DOHH2 (cell line): ENCODE measurements around the gene YEATS4.

Source experiments
- H3F3A ChIP-seq: fragments of 200-600 bp; sonication (generic), shearing (Covaris generic); 2 replicates; pipeline ENCODE4 v1.6.0; 2016; ENCODE audit warnings: antibody characterized with exemption, mild to moderate bottlenecking; ENCODE audit not compliant: control insufficient read depth, insufficient read depth
- H3K27ac ChIP-seq: fragments of 200-600 bp; sonication (generic); 2 replicates; pipeline ENCODE4 v1.5.1; 2014; ENCODE audit warnings: low read depth, mild to moderate bottlenecking, low read length, moderate library complexity
- H3K27me3 ChIP-seq: fragments of 200-600 bp; sonication (generic); 2 replicates; pipeline ENCODE4 v1.6.1; 2014; ENCODE audit warnings: mild to moderate bottlenecking, low read length, mixed read lengths; ENCODE audit not compliant: control insufficient read depth
- H3K36me3 ChIP-seq: fragments of 200-600 bp; sonication (generic); 2 replicates; pipeline ENCODE4 v1.6.1; 2014; ENCODE audit warnings: mild to moderate bottlenecking, low read length, moderate library complexity, mixed read lengths; ENCODE audit not compliant: control insufficient read depth
- H3K4me1 ChIP-seq: fragments of 200-600 bp; sonication (generic); 2 replicates; pipeline ENCODE4 v1.6.1; 2014; ENCODE audit warnings: mild to moderate bottlenecking, low read length, mixed read lengths; ENCODE audit not compliant: control insufficient read depth
- H3K4me2 ChIP-seq: fragments of 200-600 bp; sonication (generic); 2 replicates; pipeline ENCODE4 v1.6.0; 2014; ENCODE audit warnings: mild to moderate bottlenecking, low read length, moderate library complexity
- H3K4me3 ChIP-seq: fragments of 200-600 bp; sonication (generic); 2 replicates; pipeline ENCODE4 v1.5.1; 2014; ENCODE audit warnings: mild to moderate bottlenecking, low read length, mixed read lengths
- H3K79me2 ChIP-seq: fragments of 200-600 bp; sonication (generic); 2 replicates; pipeline ENCODE4 v1.6.1; 2014; ENCODE audit warnings: mild to moderate bottlenecking, low read length, mixed read lengths; ENCODE audit not compliant: control insufficient read depth
- H3K9me2 ChIP-seq: fragments of 200-600 bp; sonication (generic); replicated peaks from 2 replicates; pipeline ENCODE4 v1.6.1; 2014; ENCODE audit warnings: mild to moderate bottlenecking, low read length, mixed read lengths; ENCODE audit not compliant: control insufficient read depth
- H3K9me3 ChIP-seq: fragments of 200-600 bp; sonication (generic); 2 replicates; pipeline ENCODE4 v1.6.1; 2014; ENCODE audit warnings: antibody characterized with exemption, low read length, mixed read lengths; ENCODE audit not compliant: control insufficient read depth, insufficient read depth
- H4K20me1 ChIP-seq: fragments of 200-600 bp; sonication (generic); 2 replicates; pipeline ENCODE4 v1.6.0; 2014; ENCODE audit warnings: low read depth, mild to moderate bottlenecking, antibody characterized with exemption, low read length, moderate library complexity; ENCODE audit not compliant: control insufficient read depth, insufficient read depth
- CTCF ChIP-seq: fragments of 200-600 bp; sonication (generic); IDR thresholded peaks from one replicate; pipeline ENCODE4 v1.5.1; 2014; ENCODE audit warnings: antibody characterized with exemption, mild to moderate bottlenecking, low read depth, low read length; ENCODE audit not compliant: poor library complexity, severe bottlenecking
- EZH2phosphoT487 ChIP-seq: fragments of 200-600 bp; sonication (generic); IDR thresholded peaks from 2 replicates; pipeline ENCODE4 v1.6.1; 2017; ENCODE audit warnings: borderline replicate concordance, mild to moderate bottlenecking, antibody characterized with exemption, low read length, moderate library complexity, mixed read lengths

Gene YEATS4

GRCh38 chr12:69328426-69328825 is 31.1 kb upstream of the YEATS4 start:
- H3K27me3 ChIP-seq, result no peaks in the 10 kb centered on the region
- no peak overlapping the region for H3K4me2 ChIP-seq
- H3K9me2 ChIP-seq, result no peaks in the 10 kb centered on the region
- H4K20me1 ChIP-seq, result no peaks in the 10 kb centered on the region
- peaks cover 3% of the 10 kb centered on the region for H3F3A ChIP-seq
- H3K4me3 ChIP-seq, result no peak overlapping the region
- no peaks in the 10 kb centered on the region for H3K79me2 ChIP-seq
- H3K4me1 ChIP-seq, result peaks cover 38% of the 10 kb centered on the region
- no peaks in the 10 kb centered on the region for H3K9me3 ChIP-seq
- H3K27ac ChIP-seq, result no peak overlapping the region
- TF ChIP-seq EZH2phosphoT487 (no peak), CTCF (no peak)
- no peaks in the 10 kb centered on the region for H3K36me3 ChIP-seq

- H3K4me3 ChIP-seq, result peak overlapping the region; percentile 61
- H3K27me3 ChIP-seq, result no peaks in the 10 kb centered on the region
These were observed 29.7 kb upstream of the YEATS4 start for GRCh38 chr12:69329669-69330428.

GRCh38 chr12:69330475-69331473 is 28.8 kb upstream of the YEATS4 start:
- peak overlapping the region; percentile 18 for H3K27ac ChIP-seq
- H3F3A ChIP-seq, result peaks cover 3% of the 10 kb centered on the region
- H3K4me3 ChIP-seq, result peak overlapping the region; percentile 61

More at GRCh38 chr12:69329669-69330428, 29.7 kb upstream of the YEATS4 start:
- Histone ChIP-seq H3K4me2 (peak overlapping the region; percentile 63), H3K9me3 (no peaks in the 10 kb centered on the region), H3K9me2 (no peaks in the 10 kb centered on the region), H4K20me1 (no peaks in the 10 kb centered on the region), H3K4me1 (peaks cover 38% of the 10 kb centered on the region), H3K79me2 (no peaks in the 10 kb centered on the region), H3K36me3 (no peaks in the 10 kb centered on the region), H3F3A (peaks cover 3% of the 10 kb centered on the region), H3K27ac (peak overlapping the region; percentile 18)
- TF ChIP-seq CTCF (no peak), EZH2phosphoT487 (no peak)

More at GRCh38 chr12:69330475-69331473, 28.8 kb upstream of the YEATS4 start:
- Histone ChIP-seq H3K4me2 (peak overlapping the region; percentile 63), H3K4me1 (peaks cover 33% of the 10 kb centered on the region), H3K27me3 (no peaks in the 10 kb centered on the region), H3K36me3 (no peaks in the 10 kb centered on the region), H3K9me3 (no peaks in the 10 kb centered on the region), H3K79me2 (no peaks in the 10 kb centered on the region), H3K9me2 (no peaks in the 10 kb centered on the region), H4K20me1 (no peaks in the 10 kb centered on the region)
- TF ChIP-seq EZH2phosphoT487 (no peak), CTCF (no peak)
